SK-N-SH treated with all-trans-retinoic acid at 6 μM for 48 hours (cell line): ENCODE data around the gene ZFP36.

Experiments used
- ARNTL ChIP-seq: fragments of 450-650 bp; formaldehyde crosslinking; IDR thresholded peaks from 2 replicates; pipeline ENCODE4 v1.5.0; 2020; ENCODE audit warnings: low read depth, mild to moderate bottlenecking, moderate library complexity, borderline replicate concordance
- TF ChIP-seq, protein P1 (sequence below): fragments of 250-450 bp; sonication (Bioruptor Pico); IDR thresholded peaks from 2 replicates; pipeline ENCODE4 v1.5.0; 2020; ENCODE audit warnings: mild to moderate bottlenecking, moderate library complexity
- TF ChIP-seq, protein P2 (sequence below): fragments of 250-450 bp; sonication (Bioruptor Pico); IDR thresholded peaks from 2 replicates; pipeline ENCODE4 v1.8.0; 2020; ENCODE audit warnings: mild to moderate bottlenecking, moderate library complexity, borderline replicate concordance

- TF ChIP-seq, protein P1, sequence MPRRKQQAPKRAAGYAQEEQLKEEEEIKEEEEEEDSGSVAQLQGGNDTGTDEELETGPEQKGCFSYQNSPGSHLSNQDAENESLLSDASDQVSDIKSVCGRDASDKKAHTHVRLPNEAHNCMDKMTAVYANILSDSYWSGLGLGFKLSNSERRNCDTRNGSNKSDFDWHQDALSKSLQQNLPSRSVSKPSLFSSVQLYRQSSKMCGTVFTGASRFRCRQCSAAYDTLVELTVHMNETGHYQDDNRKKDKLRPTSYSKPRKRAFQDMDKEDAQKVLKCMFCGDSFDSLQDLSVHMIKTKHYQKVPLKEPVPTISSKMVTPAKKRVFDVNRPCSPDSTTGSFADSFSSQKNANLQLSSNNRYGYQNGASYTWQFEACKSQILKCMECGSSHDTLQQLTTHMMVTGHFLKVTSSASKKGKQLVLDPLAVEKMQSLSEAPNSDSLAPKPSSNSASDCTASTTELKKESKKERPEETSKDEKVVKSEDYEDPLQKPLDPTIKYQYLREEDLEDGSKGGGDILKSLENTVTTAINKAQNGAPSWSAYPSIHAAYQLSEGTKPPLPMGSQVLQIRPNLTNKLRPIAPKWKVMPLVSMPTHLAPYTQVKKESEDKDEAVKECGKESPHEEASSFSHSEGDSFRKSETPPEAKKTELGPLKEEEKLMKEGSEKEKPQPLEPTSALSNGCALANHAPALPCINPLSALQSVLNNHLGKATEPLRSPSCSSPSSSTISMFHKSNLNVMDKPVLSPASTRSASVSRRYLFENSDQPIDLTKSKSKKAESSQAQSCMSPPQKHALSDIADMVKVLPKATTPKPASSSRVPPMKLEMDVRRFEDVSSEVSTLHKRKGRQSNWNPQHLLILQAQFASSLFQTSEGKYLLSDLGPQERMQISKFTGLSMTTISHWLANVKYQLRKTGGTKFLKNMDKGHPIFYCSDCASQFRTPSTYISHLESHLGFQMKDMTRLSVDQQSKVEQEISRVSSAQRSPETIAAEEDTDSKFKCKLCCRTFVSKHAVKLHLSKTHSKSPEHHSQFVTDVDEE (CRISPR knock-in tag) = no peak
- TF ChIP-seq, protein P2, sequence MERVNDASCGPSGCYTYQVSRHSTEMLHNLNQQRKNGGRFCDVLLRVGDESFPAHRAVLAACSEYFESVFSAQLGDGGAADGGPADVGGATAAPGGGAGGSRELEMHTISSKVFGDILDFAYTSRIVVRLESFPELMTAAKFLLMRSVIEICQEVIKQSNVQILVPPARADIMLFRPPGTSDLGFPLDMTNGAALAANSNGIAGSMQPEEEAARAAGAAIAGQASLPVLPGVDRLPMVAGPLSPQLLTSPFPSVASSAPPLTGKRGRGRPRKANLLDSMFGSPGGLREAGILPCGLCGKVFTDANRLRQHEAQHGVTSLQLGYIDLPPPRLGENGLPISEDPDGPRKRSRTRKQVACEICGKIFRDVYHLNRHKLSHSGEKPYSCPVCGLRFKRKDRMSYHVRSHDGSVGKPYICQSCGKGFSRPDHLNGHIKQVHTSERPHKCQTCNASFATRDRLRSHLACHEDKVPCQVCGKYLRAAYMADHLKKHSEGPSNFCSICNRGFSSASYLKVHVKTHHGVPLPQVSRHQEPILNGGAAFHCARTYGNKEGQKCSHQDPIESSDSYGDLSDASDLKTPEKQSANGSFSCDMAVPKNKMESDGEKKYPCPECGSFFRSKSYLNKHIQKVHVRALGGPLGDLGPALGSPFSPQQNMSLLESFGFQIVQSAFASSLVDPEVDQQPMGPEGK (CRISPR knock-in tag) = peak; percentile 67; the same call in 1 of the 2 replicates
- no peak for TF ChIP-seq ARNTL
Observed at GRCh38 chr19:39403331-39404312, 3.0 kb upstream of the ZFP36 start.
